Measurements from ENCODE around the gene BOD1.

The BOD1 gene

GRCh38 chr5:173620784-173621183 lies 4.3 kb upstream of the BOD1 start:
- DNase-seq (ENCODE audit: low read depth), result no peak
- TF ChIP-seq CTCF (conservative IDR thresholded peaks at IDR 0.05; ENCODE audit: low read depth, low read length), result no peak
- no peak overlapping the region for H3K4me3 ChIP-seq (ENCODE audit: low read depth, low read length)

GRCh38 chr5:173618927-173619519 lies 2.6 kb upstream of the BOD1 start:
- peak; percentile 73 for DNase-seq (ENCODE audit: low read depth)
- H3K4me3 ChIP-seq (ENCODE audit: low read depth, low read length), result no peak overlapping the region
- peak; percentile 74 for TF ChIP-seq CTCF (conservative IDR thresholded peaks at IDR 0.05; ENCODE audit: low read depth, low read length)

- peak; percentile 86 for DNase-seq (ENCODE audit: low read depth)
- peak; percentile 83 for TF ChIP-seq CTCF (conservative IDR thresholded peaks at IDR 0.05; ENCODE audit: low read depth, low read length)
- H3K4me3 ChIP-seq (ENCODE audit: low read depth, low read length), result peak overlapping the region; percentile 95
Measured at GRCh38 chr5:173615884-173616576, 420 bp downstream of the BOD1 start.

GRCh38 chr5:173614591-173614990 lies 1.9 kb downstream of the BOD1 start:
- TF ChIP-seq CTCF (conservative IDR thresholded peaks at IDR 0.05; ENCODE audit: low read depth, low read length), result no peak
- H3K4me3 ChIP-seq (ENCODE audit: low read depth, low read length), result no peak overlapping the region
- no peak for DNase-seq (ENCODE audit: low read depth)

GRCh38 chr5:173613433-173614159 lies 2.9 kb downstream of the BOD1 start:
- H3K4me3 ChIP-seq (ENCODE audit: low read depth, low read length), result no peak overlapping the region
- TF ChIP-seq CTCF (conservative IDR thresholded peaks at IDR 0.05; ENCODE audit: low read depth, low read length), result no peak
- no peak for DNase-seq (ENCODE audit: low read depth)

DNA sequence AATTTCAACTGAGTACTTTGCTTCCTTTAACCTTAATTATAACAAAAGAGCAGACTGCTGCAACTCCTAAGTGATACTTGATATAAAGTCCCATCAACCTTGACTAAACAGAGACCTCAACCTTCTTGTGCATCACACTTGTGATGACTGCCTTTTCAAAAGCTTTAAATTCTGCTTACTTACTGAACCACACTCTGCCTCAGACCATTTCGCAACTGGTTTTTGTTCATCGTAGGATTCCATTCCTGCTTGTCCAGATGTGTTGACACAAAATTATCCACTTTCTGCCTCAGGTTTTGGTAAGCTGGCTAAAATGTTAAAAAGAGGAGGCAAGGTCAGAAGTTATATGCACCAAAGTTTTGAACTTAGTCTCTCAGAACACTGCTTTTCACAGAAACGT lies 3.5 kb downstream of the BOD1 start:
- no peak for TF ChIP-seq CTCF (conservative IDR thresholded peaks at IDR 0.05; ENCODE audit: low read depth, low read length)
- DNase-seq (ENCODE audit: low read depth), result peak; percentile 74
- no peak overlapping the region for H3K4me3 ChIP-seq (ENCODE audit: low read depth, low read length)
